Left lung (tissue), 10 donors: ENCODE data around the gene MAN1C1. TPM values are rescaled to one million over a fixed set of nuclear protein-coding genes. Genes with fewer than 3 reads are reported as not detected.

ENCODE experiments used
- ATAC-seq: fragments of 200-7000 bp; cut with Tn5 transposase; one replicate; pipeline ENCODE4 v1.9.1; 2020; ENCODE audit warnings: moderate library complexity
- DNase-seq, 4 donors: peaks; one replicate each; pipeline ENCODE4 v3.0.0-alpha.2; 2013 to 2020
- H3K27ac ChIP-seq, 2 donors: fragments of 200-600 bp; sonication (generic) in 1 of 2; one replicate each; pipeline versions ENCODE4 v1.5.0 to v1.8.0; 2020 to 2021
- H3K27me3 ChIP-seq, 2 donors: fragments of 200-600 bp; sonication (generic) in 1 of 2; one replicate each; pipeline versions ENCODE4 v1.5.0 to v1.8.0; 2020 to 2021
- H3K36me3 ChIP-seq, 2 donors: fragments of 200-600 bp; sonication (generic) in 1 of 2; one replicate each; pipeline versions ENCODE4 v1.5.0 to v1.8.0; 2020 to 2021
- H3K4me1 ChIP-seq, 2 donors: fragments of 200-600 bp; one replicate each; pipeline ENCODE4 v1.8.0; 2021
- H3K4me3 ChIP-seq, 2 donors: fragments of 200-600 bp; sonication (generic) in 1 of 2; one replicate each; pipeline versions ENCODE4 v1.5.0 to v1.8.0; 2020 to 2021; ENCODE audit warnings: mild to moderate bottlenecking in 1 of 2
- H3K9me3 ChIP-seq, 2 donors: fragments of 200-600 bp; sonication (generic) in 1 of 2; one replicate each; pipeline versions ENCODE4 v1.5.0 to v1.8.0; 2020 to 2021
- CTCF ChIP-seq, 2 donors: fragments of 200-600 bp; sonication (generic) in 1 of 2; IDR thresholded peaks; one replicate each; pipeline versions ENCODE4 v1.5.0 to v1.8.0; 2021; ENCODE audit warnings: antibody characterized with exemption in 2 of 2
- intact Hi-C, 2 donors: fragments of 100-400 bp; cut with DNase I; formaldehyde crosslinking; loops; one replicate each; pipeline versions ENCODE4 v1.11.2 to v1.14.2; 2022
- polyA plus RNA-seq, 6 donors: library from polyadenylated mRNA; unstranded; fragments of 120-200 nt; gene quantifications; one replicate each; pipeline ENCODE4 v1.2.1, GENCODE V29; 2013; ENCODE audit not compliant: insufficient read length in 6 of 6
- total RNA-seq, 2 donors: library from RNA; stranded (reverse); fragmentation: NEBNext Ultra II Directional; extraction: Animal tissue kit (Norgen Biotek cat#: 25700); gene quantifications; one replicate each; pipeline ENCODE4 v1.2.1, GENCODE V29; 2021
- donor health status: DM: no; HTN: yes; CAD: no.
- donor health status: DM: no; HTN: no; CAD: no.

The MAN1C1 gene
- total and polyA plus RNA-seq, 8 donors, result 14.9 to 20.3 (median 16.1) TPM

- peak overlapping the region in 1 of 2 donors; percentile 53 for H3K27ac ChIP-seq
- H3K4me1 ChIP-seq, result peaks cover 15 to 19% of the 10 kb centered on the region in 2 donors
- no peaks in the 10 kb centered on the region for H3K9me3 ChIP-seq
- no peak for TF ChIP-seq CTCF (IDR thresholded peaks at IDR 0.05)
- DNase-seq (peak; percentile 47 to 74 (median 58)), ATAC-seq (peak; percentile 72)
- intact Hi-C loops, result no loop called here
- no peak overlapping the region for H3K4me3 ChIP-seq
- H3K27me3 ChIP-seq, result no peaks in the 10 kb centered on the region
- H3K36me3 ChIP-seq, result no peaks in the 10 kb centered on the region
Observed at GRCh38 chr1:25727635-25728286, 111.2 kb downstream of the MAN1C1 start.

GRCh38 chr1:25728301-25728935, 111.8 kb downstream of the MAN1C1 start:
- Histone ChIP-seq H3K9me3 (no peaks in the 10 kb centered on the region), H3K27me3 (no peaks in the 10 kb centered on the region), H3K27ac (peak overlapping the region in 1 of 2 donors; percentile 53), H3K4me1 (peaks cover 15 to 19% of the 10 kb centered on the region in 2 donors), H3K4me3 (no peak overlapping the region), H3K36me3 (no peaks in the 10 kb centered on the region)
- DNase-seq (peak in 1 of 4 donors; percentile 23), ATAC-seq (no peak)
- intact Hi-C loops, result no loop called here
- no peak for TF ChIP-seq CTCF (IDR thresholded peaks at IDR 0.05)

GRCh38 chr1:25729045-25729444, 112.5 kb downstream of the MAN1C1 start:
- intact Hi-C loops, result no loop called here
- TF ChIP-seq CTCF (IDR thresholded peaks at IDR 0.05), result no peak
- no peak overlapping the region for H3K27ac ChIP-seq

GRCh38 chr1:25729790-25730644, 113.4 kb downstream of the MAN1C1 start:
- peak in 1 of 4 donors; percentile 16 for DNase-seq
- ATAC-seq, result no peak

More at GRCh38 chr1:25729045-25729444, 112.5 kb downstream of the MAN1C1 start:
- DNase-seq (peak in 1 of 4 donors; percentile 26), ATAC-seq (no peak)
- Histone ChIP-seq H3K27me3 (no peaks in the 10 kb centered on the region), H3K4me1 (peaks cover 15 to 19% of the 10 kb centered on the region in 2 donors), H3K4me3 (no peak overlapping the region), H3K36me3 (no peaks in the 10 kb centered on the region), H3K9me3 (no peaks in the 10 kb centered on the region)

More at GRCh38 chr1:25729790-25730644, 113.4 kb downstream of the MAN1C1 start:
- Histone ChIP-seq H3K4me1 (peaks cover 15 to 19% of the 10 kb centered on the region in 2 donors), H3K27me3 (no peaks in the 10 kb centered on the region), H3K4me3 (no peak overlapping the region), H3K36me3 (no peaks in the 10 kb centered on the region), H3K9me3 (no peaks in the 10 kb centered on the region), H3K27ac (no peak overlapping the region)
- intact Hi-C loops, result no loop called here
- TF ChIP-seq CTCF (IDR thresholded peaks at IDR 0.05), result no peak
